Stimulated activated CD8-positive, alpha-beta memory T cell treated with anti-CD3 and anti-CD28 coated beads, Interleukin-12 subunit alpha, Interleukin-12 subunit beta, amount 100 ng/mL, for 24 hours (primary cell): ENCODE data around the gene PLXND1.

Experiments
- DNase-seq: peaks from one replicate; pipeline ENCODE4 v3.0.0-alpha.2; 2020; ENCODE audit errors: extremely low read depth

PLXND1 gene

DNA sequence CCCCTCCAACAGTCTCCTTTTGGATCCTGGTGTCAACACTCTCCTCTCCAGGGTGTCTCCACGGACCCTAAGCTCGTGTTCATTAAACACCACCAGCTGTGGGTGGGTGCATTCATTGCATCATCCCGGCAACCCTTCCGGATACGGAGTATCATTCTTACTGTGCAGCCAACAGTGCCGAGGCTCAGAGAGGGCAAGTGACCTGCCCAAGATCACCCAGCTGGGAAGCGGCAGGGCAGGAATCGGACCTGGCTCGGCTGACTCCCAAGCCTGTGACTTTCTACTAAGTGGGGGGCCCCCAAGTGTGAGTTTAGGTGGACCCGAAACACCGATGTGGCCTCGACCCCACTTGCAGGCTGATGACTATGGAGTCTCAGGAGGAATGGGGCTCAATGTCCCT lies 43.1 kb downstream of the PLXND1 start:
- no peak for DNase-seq

DNA sequence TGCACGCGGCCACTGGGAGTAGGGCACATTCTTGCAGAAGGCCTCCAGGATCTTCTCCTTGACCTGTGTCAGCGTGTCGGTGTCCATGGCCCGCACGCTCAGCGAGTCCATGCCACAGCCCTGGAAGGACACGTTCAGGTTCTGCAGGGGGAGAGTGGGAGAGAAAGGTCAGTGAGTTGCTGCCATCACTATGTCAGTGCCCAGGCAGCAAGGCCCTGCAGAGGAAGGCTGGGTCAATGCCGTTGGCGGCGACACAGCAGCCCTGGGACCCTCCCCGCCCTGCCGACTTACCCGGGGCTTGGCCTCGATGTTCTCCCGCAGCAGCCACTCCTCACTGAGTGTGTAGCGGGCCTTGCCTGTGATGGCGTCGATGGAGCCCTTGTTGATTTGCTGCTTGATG lies 43.7 kb downstream of the PLXND1 start:
- DNase-seq = no peak

DNA sequence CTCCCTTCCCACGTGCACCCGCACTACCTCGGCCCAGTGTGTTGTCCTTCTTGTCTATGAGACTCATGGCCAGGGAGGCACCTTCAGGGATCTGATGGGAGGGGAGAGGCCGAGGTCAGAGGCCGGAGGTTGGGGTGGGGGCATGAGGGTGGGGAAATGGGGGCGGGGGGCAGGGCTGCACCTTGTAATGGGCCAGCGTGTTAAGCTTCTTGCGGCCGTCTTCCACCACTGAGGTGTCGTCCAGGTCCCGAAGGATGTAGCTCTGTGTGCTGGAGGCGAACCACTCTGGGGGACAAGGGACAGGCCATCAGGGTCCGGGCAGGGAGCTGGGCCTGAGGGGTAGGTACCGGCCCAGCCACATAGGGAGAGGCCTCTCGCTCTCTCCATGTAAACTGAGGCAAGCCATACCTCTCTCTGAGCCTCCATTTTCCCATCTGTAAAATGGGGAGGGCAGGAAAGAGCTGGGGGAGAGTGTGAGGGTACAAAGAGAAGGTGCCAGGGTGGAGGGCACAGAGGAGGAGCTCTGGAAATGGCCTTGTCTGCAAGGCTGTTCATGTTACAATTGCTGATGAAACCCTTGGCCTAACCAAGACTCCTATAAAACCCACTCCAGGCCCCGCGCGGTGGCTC lies 44.7 kb downstream of the PLXND1 start:
- no peak for DNase-seq

DNA sequence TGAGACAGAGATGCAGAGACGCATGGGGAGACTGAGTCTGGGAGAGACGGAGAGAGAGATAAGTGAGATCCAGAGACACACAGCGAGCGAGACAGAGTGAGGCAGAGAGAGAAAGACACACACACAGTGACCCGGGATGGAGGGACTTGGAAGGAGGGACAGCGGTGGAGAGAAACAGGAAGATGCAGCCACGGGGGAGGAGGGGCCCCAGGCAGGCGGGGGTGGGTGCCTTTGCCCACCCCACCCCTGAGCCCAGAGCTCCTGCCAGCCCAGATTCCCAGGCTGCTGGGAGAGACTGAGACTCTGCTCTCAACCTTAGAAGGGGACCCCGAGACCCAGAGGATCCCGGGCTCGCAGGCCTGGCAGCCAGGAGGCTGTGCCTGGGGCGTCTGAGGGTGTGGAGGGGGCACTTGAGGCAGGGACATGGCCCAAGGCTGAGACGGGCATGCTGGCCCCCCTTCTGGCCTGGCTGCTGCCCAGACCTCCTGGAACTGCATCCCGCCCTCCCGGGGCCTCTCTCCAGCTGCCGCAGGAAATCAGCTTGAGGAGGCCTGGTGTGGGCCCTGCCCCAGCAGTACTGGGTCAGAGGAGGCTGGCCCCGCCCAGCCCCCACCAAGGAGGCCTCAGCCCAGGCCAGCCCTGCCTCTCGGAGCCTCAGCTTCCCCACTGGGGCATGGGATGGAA lies 45.4 kb downstream of the PLXND1 start:
- no peak for DNase-seq

DNA sequence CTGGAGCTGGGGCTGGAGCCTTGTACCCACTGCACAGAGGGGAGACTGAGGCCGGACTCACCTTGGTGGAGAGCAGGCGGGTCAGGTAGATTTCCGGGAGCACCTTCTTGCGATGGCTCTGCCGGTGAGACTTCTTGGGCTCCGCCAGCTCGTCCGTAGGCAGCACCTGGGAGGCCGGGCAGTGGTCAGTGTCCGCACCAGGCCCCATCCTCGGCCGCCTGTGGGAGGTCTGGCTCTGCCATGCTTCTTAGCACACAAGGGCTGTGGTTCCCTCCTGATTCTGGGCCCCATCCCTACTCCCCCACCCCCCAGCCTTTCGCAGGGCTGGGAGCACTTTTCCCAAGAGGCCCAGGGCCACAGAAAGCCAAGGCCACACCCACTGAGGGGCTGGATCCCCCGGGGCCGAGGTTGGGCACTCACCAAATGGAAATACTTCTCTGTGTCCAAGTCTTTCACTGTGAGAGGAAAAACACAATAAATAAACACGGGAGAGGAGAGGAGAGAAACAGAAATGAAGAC lies 46.1 kb downstream of the PLXND1 start:
- no peak for DNase-seq

DNA sequence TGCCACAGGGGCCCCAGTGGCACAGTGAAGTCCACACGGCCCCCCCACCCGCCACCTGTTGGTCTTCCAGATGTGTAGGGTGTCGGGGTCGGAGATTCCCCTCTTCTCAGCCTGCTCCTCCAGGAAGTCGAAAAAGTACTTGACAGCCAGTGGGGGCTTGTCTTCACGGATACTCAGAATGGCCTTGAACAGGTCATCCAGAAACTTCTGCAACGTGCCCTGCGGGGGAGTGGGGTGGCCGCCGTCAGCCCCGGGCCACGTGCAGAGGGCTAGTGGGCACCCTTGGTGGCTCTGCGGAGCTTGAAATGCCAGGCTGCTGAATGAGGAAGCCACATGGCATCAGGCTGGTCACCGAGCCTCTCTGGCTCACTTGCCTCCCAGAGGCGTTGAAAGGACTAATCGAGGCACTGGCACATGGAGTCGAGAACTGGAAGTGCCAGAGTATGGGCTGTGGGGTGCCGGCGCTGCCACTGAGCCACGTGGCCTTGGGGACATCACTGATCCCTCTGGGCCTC lies 46.9 kb downstream of the PLXND1 start:
- DNase-seq = no peak

DNA sequence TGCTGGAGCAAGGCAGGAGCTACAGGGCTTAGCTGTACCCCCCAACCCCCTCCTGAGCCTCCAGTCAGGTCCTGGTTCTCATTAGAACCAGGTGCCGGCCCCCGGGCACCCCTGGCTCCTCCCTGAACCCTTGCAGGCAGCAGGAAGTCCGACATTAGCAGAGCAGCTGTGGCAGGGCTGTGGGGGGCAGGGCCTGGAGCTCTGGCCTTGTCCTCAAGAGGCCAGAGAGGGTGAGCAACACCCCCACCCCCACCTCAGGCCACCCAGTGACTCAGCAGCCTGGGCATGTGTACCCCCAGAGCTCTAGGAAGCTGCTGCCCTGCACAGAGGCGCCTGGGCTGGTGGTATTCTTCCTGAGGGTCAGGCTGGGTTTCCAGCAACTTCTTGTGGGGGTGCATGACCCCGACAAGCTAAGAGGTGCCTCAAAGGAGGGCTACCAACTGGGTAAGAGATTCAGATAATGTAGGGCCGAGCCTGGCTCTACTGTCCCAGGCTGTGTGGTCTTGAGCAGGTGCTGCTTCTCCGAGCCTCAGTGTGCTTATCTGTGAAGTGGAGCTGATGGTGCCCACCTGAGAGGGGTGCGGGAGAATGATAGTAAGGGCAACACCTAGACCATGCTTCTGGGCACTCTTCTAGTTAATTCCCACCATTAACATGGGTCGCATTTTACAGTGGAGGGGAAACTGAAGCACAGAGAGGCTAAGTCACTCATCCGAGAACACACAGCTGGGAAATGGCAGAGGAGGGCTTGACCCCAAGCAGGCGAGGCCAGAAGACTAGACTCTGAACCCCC lies 47.5 kb downstream of the PLXND1 start:
- DNase-seq = no peak

DNA sequence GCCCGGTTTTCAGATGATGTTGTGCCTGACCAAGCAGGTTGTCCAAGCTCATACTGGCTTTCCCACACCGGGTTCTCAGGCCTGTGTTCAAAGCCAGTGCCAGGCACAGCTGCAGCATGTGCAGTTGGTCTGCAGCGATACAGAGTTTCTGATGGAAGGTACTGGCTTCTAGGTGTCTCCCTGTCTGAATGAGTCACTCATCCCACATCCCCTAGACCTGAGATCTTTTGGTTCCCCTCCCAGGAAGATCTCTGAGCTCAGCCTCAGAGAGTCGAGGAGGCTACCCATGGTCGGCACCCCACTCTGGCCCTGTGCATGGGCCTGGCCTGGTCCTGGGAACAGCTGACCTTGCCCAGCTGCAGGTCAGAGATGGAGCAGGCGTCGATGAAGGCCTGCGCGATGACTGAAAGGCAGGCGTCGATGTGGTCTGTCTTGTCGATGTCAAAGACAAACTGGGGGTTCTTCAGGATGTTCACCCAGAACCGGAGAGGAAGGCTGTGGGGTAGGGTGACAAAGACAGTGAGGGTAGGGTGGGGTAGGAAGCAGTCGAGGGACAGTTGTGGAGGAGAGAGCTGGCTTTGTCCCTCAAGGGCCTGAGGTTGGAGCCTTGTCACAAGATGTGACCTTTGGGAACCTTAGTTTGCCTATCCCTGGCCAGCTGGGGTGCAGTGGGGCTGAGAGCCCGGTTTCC lies 48.2 kb downstream of the PLXND1 start:
- DNase-seq = no peak

DNA sequence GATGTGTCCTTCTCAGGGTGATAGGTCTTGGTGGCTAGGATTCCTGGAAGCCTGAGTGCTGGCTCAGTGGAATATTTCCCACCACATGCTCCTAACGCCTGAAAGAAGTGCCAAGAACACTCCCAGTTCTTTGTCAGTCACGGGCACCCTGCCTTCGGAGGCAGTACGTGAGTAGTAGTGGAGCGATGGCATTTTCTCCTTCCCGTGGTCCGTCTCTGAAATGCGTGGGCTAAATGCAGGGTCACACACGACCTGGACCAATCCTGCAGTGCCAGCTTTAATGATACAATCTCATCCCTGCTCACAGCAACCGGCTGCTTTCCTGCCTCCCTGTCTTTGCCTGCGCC lies 49.0 kb downstream of the PLXND1 start:
- no peak for DNase-seq

DNA sequence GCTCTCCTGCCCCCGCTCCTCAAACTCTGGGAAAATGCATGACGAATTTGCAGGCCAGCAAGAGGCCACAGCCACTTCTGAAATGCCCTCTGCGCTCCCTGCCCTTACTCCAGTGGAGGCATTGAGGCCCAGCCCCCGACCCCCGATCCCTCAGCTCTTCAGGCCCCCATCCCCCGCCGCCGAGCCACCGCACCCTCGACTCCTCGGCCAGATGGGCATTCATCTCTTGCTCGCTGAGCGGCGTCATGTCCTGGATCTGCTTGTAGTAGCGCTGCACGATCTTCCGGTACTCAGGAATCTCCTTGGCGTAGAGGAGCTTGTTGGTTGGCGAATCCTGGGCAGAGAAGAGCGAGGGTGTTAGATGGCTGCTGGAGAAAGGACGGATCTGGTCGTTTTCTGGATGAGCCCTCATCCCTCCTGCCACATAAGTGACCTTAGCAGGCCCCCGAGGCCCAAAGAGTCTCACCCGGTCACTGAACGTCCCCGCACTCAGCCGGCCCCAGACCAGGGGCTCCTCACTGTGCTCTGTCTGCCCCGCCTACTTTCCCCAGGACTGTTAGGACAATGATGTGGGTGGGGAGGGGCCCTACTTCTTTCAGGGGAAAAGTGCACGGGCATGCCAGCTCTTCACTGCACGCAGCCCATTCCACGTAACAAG lies 49.5 kb downstream of the PLXND1 start:
- no peak for DNase-seq

DNA sequence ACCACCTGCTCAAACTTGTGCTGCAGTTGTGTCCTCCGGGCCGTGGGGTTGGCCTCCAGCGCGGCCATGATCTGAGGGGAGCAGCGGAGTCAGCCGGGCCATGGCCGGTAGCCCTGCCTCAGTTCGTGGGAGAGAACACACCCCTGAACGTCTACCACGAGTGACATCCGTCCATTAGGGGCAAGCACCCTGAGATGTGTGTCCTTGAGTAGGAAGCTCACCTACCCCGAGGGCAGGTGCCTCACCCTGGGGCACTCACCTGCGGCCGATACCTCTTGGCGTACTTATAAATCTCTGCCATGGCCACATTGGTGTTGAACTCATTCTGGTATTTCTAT lies 50.1 kb downstream of the PLXND1 start:
- no peak for DNase-seq

DNA sequence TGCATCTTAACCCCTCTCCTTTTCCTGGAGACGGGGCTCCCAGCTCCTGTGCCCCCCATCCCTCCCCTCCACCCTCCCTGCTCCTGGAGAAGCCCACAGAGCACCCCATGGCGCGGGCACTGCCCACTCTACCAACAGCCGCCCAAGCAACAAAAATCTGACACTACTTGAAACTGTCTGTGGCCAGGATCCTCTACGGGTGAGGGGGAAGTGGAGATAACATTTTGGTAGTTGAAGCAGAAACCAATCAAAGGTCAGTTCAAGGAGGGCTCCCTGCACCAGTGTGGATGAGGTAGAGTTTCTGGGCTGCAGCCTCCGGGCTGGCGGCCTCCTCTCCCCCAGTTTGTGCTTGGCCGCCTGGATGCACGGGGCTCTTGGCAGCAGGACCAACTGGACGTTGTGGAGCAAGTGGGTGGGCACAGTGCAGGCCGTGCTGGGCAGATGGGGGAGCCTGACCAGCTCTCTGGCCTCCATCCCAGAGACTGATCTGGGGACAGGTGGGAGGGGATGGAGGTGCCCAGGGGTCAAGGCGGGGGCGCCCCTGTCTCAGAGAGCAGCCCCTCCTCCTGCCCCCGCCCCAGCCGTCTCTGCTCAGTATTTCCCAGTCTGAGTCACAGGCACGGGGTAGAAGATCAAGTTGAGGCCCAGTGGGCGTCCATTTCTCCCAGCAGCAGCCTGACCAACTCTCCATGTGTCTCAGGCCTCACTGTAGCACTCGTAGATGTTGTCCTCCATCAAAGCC lies 50.7 kb downstream of the PLXND1 start:
- no peak for DNase-seq

DNA sequence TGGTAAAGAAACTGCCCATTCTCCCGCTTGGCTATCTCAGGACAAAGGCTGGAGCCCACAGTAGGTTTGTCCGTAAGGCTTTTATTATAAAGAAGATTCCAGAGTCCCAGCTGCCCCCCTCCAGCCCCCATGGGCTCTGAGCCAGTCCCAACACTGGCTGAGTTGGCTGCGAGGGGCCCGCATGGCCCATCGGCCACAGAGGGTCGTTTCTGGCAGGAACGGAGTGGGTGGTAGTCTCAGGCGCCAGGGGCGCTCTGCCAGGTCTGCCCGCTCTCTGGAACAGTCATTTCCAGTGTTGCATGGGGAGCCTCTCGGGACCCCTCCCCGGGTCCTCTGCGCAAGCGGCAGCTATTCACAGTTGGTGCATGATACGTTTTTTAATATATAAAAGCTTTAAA lies 51.3 kb downstream of the PLXND1 start:
- no peak for DNase-seq

DNA sequence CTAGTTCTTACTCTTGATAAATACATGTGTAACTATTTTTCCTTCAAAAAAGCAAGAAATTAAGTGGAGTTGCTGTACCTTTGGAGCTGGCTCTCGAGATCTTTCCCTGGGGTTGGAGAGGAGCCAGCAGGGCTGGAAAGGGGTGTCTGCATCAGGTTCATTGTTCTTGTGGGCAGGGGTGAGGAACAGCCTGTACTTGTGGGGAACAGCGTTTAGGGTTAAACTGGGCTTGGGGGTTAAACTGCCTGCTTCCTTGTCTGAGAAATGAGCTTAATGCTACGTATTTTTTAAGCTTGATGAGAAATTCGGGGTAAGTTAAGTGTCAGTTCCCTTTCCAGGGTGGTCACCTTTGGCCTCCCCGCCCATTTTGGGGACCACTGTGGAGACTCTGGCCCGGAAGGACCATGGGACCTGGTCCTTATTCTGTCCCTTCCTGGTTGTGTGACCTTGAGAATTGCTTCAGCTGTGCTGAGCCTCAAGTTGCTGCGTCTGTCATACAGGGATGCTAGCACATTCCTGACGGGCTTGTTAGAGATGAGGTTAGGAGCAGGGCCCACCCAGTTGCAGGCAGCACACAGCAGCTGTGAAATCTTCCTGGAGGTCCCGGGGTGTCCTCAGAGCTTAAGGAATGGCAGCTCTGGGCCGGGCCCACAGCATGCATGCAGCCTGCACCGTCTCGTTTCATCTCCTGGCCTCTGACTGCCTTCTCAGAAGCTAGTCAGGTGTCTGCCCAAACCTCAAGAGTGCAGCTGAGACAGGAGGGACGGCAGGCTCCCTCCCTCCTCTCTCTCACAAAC lies 51.9 kb downstream of the PLXND1 start:
- DNase-seq = no peak

DNA sequence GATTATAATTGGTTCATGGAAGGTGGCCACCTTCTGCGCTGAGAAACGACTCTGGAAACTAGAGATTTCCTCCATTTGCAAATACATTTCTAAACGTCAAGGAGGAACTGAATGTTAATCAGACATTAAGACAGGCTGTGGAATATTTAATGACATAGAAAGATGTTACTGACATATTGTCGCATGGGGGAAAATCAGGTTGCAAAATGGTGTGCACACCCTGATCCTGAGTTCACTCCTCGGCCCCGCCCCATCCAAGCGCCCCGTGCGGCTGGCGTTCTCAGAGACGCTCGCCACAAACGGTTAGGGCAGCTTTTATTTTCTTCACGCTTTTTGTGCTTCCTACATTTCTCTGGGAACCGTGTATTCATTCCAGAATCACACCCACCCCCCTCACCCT lies 52.8 kb downstream of the PLXND1 start:
- no peak for DNase-seq

DNA sequence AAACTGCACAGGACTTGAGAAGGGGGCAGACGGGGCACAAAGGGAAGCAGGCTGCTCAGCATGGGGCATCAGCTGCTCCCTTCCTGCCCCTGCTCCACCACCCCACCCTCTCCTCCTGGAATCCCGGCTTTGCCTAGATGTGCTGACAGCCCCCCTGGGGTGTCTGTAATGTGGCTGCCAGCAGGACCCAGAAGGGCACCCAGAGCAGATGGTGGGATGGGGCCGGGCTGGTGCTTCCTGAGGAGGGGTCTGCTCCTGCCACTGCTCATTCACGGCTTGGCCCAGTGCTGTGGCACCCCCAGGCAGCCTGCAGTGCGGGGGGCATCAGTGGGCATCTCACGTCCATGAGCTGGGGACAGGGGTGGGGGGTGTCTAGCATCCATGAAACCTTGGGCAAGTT lies 53.3 kb downstream of the PLXND1 start:
- no peak for DNase-seq

DNA sequence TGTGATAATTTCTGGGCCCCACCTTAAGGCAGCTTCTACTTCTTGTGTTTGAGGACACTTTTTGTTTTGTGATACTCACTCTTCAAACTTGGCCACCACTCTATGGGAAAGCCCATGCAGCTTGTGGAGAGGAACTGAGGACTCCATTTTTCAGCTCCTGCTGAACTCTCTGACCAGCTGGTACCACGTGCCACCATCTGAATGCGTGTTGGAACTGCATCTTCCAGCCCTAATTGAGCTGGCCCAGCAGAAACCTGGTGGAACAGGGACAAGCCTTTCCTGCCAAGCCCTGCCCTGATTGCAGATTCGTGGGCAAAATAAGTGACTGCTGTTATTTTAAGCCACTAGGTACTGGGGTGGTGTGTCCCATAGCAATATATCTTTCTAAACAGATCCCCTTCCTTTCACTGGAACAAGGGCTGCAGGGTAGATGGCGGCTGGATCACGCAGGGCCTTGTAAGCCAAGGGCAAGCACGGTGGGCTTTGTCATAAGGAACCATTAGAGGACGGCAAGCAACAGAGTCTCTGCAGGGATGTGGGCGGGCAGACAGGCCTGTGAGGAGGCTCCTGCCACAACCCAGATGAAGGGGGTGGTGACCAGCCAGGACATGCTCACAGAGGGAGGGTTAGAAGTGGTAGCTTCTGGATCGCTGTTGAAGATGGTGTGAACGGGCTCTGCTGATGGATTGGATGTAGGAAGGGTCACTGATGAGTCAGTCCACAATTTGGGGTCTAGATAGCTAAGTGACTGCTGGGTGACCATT lies 54.0 kb downstream of the PLXND1 start:
- no peak for DNase-seq

DNA sequence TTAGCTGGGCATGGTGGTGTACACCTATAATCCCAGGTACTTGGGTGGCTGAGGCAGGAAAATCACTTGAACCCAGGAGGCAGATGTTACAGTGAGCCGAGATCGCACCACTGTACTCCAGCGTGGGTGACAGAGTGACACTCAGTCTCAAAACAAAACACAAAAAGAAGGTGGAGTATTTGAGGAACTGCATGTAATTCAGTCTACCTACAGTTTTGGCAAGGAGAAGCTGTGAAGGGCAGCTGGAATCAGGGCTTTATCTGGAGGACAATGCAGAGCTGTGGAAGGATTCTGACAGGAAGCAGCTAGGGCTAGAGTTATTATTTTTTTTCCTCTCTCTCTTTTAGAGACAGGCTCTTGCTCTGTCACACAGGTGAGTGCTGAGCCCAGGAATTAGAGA lies 56.7 kb downstream of the PLXND1 start:
- no peak for DNase-seq

DNA sequence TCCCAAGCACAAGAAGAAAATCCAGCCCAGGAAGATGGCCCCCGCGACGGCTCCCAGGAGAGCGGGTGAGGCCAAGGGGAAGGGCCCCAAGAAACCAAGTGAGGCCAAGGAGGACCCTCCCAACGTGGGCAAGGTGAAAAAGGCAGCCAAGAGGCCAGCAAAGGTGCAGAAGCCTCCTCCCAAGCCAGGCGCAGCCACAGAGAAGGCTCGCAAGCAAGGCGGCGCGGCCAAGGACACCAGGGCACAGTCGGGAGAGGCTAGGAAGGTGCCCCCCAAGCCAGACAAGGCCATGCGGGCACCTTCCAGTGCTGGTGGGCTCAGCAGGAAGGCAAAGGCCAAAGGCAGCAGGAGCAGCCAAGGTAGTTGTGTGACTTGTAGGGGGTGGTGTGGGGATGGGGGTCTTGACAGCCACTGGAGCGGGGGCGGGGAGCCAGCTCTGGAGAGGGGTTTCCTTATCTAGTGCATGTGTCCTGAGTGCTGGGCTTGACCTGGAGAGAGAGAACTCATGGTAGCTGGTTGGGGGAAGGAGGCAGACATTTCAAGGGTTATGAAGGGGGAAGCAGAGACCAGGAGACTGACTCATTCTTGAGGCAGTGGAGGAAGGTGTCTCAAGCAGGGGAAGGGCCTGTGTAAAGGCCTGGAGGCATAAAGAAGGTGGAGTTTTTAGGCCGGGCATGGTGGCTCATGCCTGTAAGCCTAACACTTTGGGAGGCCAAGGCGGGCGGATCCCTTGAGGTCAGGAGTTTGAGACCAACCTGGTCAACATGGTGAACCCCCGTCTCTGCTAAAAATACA lies 57.3 kb downstream of the PLXND1 start:
- DNase-seq = no peak
